Thyroid gland (tissue), 4 donors: ENCODE measurements around the gene ACVR2B.

Experiments used
- POLR2A ChIP-seq, 2 donors: fragments of 450-650 bp; IDR thresholded peaks; one replicate each; pipeline ENCODE4 v1.6.1; 2017; ENCODE audit warnings: antibody characterized with exemption in 2 of 2, mild to moderate bottlenecking in 2 of 2, moderate library complexity in 1 of 2
- TF ChIP-seq, protein P1 (sequence below), 6 experiments: fragments of 200-600 bp in 3 of 6; fragments of 450-650 bp in 3 of 6; sonication (generic) in 3 of 6; IDR thresholded peaks; one replicate each; pipeline ENCODE4 v1.5.1; 2016 to 2019; ENCODE audit warnings: antibody characterized with exemption in 6 of 6, mild to moderate bottlenecking in 2 of 6, inconsistent platforms in 1 of 6, moderate library complexity in 1 of 6

DNA sequence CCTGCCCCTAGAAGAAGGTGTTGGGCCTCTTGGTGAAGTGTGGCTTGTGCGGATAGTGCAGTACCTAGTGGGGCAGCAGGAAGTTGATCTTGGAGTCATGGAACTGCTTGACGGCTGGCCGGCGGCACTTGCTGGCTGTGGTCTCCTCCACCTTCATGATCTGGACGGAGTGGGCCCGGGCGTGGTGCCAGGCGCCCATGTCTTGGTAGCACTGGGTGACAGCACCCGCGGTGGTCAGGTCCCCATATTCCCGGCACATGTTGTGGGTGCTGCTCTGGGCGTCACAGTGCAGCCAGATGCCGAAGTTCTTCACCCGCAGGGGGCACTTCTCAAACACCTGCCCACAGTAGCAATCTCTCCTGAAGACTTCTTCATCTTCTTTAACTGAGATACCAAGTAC lies 73.1 kb downstream of the ACVR2B start:
- no peak for TF ChIP-seq POLR2A (IDR thresholded peaks at IDR 0.05)
- TF ChIP-seq, protein P1, sequence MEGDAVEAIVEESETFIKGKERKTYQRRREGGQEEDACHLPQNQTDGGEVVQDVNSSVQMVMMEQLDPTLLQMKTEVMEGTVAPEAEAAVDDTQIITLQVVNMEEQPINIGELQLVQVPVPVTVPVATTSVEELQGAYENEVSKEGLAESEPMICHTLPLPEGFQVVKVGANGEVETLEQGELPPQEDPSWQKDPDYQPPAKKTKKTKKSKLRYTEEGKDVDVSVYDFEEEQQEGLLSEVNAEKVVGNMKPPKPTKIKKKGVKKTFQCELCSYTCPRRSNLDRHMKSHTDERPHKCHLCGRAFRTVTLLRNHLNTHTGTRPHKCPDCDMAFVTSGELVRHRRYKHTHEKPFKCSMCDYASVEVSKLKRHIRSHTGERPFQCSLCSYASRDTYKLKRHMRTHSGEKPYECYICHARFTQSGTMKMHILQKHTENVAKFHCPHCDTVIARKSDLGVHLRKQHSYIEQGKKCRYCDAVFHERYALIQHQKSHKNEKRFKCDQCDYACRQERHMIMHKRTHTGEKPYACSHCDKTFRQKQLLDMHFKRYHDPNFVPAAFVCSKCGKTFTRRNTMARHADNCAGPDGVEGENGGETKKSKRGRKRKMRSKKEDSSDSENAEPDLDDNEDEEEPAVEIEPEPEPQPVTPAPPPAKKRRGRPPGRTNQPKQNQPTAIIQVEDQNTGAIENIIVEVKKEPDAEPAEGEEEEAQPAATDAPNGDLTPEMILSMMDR (IDR thresholded peaks at IDR 0.05) = no peak
